ENCODE data around the gene OSBP2. TPM values are rescaled to one million over a fixed set of nuclear protein-coding genes. Genes with fewer than 3 reads are reported as not detected.
"Not testable (repeated sequence)": the region's sequence is repeated elsewhere in the genome, so short reads cannot be mapped to it uniquely, and the experiment has no call there.

OSBP2 gene
- total RNA-seq, 1 experiment from 2014 or later, result 9.3 TPM

- no peaks in the 10 kb centered on the region for H3K36me3 ChIP-seq
- no peaks in the 10 kb centered on the region for H3K9me3 ChIP-seq
- H3K27me3 ChIP-seq, result no peaks in the 10 kb centered on the region
- no peak overlapping the region for H3K4me3 ChIP-seq
- DNase-seq, result no peak
Measured at GRCh38 chr22:30773919-30774318, 79.2 kb downstream of the OSBP2 start.

- Histone ChIP-seq H3K27me3 (no peaks in the 10 kb centered on the region), H3K4me3 (no peak overlapping the region), H3K36me3 (no peaks in the 10 kb centered on the region), H3K9me3 (no peaks in the 10 kb centered on the region)
- DNase-seq, result no peak
Measured at GRCh38 chr22:30774566-30774965, 79.9 kb downstream of the OSBP2 start.

- no peak overlapping the region for H3K4me3 ChIP-seq
- no peaks in the 10 kb centered on the region for H3K27me3 ChIP-seq
- DNase-seq, result no peak
- H3K9me3 ChIP-seq, result no peaks in the 10 kb centered on the region
- no peaks in the 10 kb centered on the region for H3K36me3 ChIP-seq
Measured at GRCh38 chr22:30776476-30776875, 81.8 kb downstream of the OSBP2 start.

- H3K4me3 ChIP-seq, H3K27me3 ChIP-seq, H3K9me3 ChIP-seq, DNase-seq, H3K36me3 ChIP-seq: not testable (repeated sequence)
Measured at GRCh38 chr22:30777146-30777545, 82.5 kb downstream of the OSBP2 start.

DNA sequence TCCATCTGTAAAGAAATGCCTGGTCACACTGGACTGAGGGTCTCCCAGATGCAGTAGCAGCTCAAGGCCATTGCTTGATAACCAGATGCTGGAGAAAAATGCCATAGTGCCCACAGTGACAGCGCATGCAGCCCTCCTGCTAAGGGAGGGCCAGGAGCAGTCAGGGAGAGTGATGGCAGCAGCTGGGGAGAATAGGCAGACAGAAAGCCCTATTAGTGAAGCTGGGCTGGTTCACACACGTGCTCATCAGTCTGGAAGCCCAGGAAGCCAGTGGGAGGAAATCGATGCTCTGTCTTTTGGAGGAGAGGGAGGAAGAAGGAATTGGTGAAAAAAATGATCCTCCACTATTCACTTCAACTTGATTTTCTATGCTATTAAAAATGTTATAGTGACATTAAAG, 82.9 kb downstream of the OSBP2 start:
- DNase-seq, result no peak
- no peaks in the 10 kb centered on the region for H3K36me3 ChIP-seq
- H3K9me3 ChIP-seq, result no peaks in the 10 kb centered on the region
- H3K4me3 ChIP-seq, result no peak overlapping the region
- no peaks in the 10 kb centered on the region for H3K27me3 ChIP-seq

DNA sequence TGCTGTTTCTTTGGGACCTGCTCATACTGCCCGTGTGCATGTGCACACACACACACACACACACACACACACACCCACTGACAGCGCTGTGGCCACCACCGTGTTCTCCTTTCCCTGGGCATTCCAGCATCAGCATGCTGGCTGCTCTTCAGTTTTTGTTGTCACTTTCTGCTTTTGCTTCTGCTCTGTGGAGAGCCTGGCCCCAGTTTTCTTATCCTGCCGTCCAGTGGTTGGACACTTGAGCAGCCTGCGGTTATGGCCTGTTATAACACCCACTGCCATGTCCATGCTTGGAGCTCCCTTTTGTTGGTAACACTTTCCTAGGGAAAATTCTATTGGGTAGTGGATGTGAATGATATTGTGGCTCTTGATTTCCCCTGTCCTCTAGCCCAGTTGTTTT, 83.6 kb downstream of the OSBP2 start:
- DNase-seq, result no peak
- Histone ChIP-seq H3K27me3 (no peaks in the 10 kb centered on the region), H3K9me3 (no peaks in the 10 kb centered on the region), H3K36me3 (no peaks in the 10 kb centered on the region), H3K4me3 (no peak overlapping the region)

GRCh38 chr22:30780026-30780425, 85.4 kb downstream of the OSBP2 start:
- no peak for DNase-seq
- Histone ChIP-seq H3K9me3 (no peaks in the 10 kb centered on the region), H3K27me3 (no peaks in the 10 kb centered on the region), H3K4me3 (no peak overlapping the region), H3K36me3 (no peaks in the 10 kb centered on the region)

DNA sequence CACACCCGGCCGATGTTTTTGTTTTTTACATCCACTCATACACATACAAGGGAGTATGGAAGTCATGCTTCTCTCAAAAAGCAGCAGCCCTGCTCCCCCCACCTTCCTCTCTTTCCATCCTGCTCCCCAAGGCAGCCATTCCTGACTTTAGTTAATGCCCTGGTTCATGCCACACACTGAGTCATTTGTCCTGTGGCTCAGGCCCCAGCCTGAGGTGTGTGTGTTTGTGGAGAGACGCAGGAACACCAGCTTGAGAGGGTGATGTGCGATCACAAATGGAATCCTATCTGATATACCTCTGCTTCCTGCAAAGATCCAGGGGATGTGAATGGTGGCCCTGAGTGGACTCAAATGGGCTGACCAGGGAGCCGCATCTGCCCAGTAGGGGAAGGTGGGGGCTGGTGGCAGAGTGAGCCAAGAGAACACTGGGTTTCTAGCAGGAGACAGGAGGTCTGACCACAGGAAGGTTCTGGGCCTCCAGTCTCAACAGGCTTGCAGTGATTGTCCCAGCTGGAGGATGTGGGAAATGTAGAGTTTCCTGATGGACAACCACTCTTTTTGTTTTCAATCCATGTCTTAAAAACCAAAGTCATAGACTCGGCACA, 86.7 kb downstream of the OSBP2 start:
- DNase-seq, result peak; percentile 17
- no peak overlapping the region for H3K4me3 ChIP-seq
- no peaks in the 10 kb centered on the region for H3K9me3 ChIP-seq
- H3K27me3 ChIP-seq, result no peaks in the 10 kb centered on the region
- H3K36me3 ChIP-seq, result no peaks in the 10 kb centered on the region

- no peak overlapping the region for H3K4me3 ChIP-seq
Measured at GRCh38 chr22:30782613-30783012, 87.9 kb downstream of the OSBP2 start.

DNA sequence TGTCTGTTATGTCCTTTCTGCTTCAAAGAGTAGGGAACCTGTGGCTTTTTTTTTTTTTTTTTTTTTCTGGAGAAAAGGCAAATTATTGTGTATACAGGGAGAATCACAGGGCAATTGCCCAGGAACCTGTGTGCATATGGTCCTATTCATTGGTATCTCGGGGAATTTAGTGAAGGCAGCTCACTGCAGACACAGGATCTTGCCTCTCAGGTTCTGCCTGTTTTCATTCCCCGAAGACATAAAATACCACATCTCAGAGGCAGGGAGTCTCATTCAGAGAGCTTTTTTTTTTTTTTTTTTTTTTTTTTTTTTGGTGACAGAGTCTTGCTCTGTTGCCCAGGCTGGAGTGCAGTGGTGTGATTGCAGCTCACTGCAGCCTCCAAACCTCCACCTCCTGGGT, 88.3 kb downstream of the OSBP2 start:
- Histone ChIP-seq H3K36me3 (no peaks in the 10 kb centered on the region), H3K9me3 (no peaks in the 10 kb centered on the region), H3K4me3 (no peak overlapping the region), H3K27me3 (no peaks in the 10 kb centered on the region)
- DNase-seq, result no peak

More at GRCh38 chr22:30782613-30783012, 87.9 kb downstream of the OSBP2 start:
- DNase-seq, result no peak
- Histone ChIP-seq H3K36me3 (no peaks in the 10 kb centered on the region), H3K27me3 (no peaks in the 10 kb centered on the region), H3K9me3 (no peaks in the 10 kb centered on the region)

DNA sequence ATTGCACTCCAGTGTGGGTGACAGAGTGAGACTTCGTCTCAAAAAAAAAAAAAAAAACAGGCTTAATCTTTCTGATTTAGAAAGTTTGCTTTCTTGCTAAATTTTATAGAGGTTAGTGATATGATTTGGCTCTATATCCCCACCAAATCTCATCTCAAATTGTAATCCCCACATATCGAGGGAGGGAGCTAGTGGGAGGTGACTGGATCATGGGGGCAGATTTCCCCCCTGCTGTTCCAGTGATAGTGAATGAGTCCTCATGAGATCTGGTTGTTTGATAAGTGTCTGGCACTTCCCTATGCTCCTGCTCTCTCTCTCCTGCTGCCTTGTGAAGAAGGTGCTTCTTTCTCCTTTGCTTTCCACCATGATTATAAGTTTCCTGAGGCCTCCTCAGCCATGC, 90.9 kb downstream of the OSBP2 start:
- H3K4me3 ChIP-seq, result no peak overlapping the region
- H3K36me3 ChIP-seq, result no peaks in the 10 kb centered on the region
- H3K27me3 ChIP-seq, result no peaks in the 10 kb centered on the region
- no peak for DNase-seq
- no peaks in the 10 kb centered on the region for H3K9me3 ChIP-seq

GRCh38 chr22:30790366-30790765, 95.7 kb downstream of the OSBP2 start:
- DNase-seq, result no peak
- Histone ChIP-seq H3K4me3 (no peak overlapping the region), H3K27me3 (no peaks in the 10 kb centered on the region), H3K9me3 (peaks cover 5% of the 10 kb centered on the region; the same call in 1 of the 2 replicates), H3K36me3 (no peaks in the 10 kb centered on the region)

GRCh38 chr22:30792456-30792855, 97.8 kb downstream of the OSBP2 start:
- Histone ChIP-seq H3K36me3 (no peaks in the 10 kb centered on the region), H3K9me3 (peaks cover 7% of the 10 kb centered on the region; the same call in 1 of the 2 replicates), H3K27me3 (no peaks in the 10 kb centered on the region), H3K4me3 (no peak overlapping the region)
- no peak for DNase-seq

DNA sequence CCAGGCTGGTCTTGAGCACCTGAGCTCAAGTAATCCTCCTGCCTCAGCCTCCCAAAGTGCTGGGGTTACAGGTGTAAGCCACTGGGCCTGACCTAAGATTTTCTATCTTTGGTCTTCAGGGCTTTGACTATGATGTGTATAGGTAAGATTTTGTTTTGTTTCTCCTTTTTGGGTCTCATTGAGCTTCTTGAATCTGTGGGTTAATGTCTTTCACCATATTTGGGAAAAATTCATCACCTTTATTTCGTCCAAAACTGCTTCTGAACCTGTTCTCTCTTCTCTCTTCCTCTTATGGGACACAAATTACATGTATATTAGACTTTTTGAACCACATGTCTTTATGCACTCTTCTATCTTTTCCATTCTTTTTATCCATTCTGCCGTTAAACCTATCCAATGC, 100.4 kb downstream of the OSBP2 start:
- no peak for DNase-seq
- H3K36me3 ChIP-seq, result no peaks in the 10 kb centered on the region

GRCh38 chr22:30801695-30802094, 107.0 kb downstream of the OSBP2 start:
- Histone ChIP-seq H3K27me3 (no peaks in the 10 kb centered on the region), H3K4me3 (no peak overlapping the region), H3K36me3 (peaks cover 3% of the 10 kb centered on the region; the same call in 1 of the 2 replicates), H3K9me3 (no peaks in the 10 kb centered on the region)
- DNase-seq, result no peak

More for the DNA sequence above, 100.4 kb downstream of the OSBP2 start:
- Histone ChIP-seq H3K4me3 (no peak overlapping the region), H3K9me3 (peaks cover 7% of the 10 kb centered on the region; the same call in 1 of the 2 replicates), H3K27me3 (no peaks in the 10 kb centered on the region)

GRCh38 chr22:30802202-30803166, 107.8 kb downstream of the OSBP2 start:
- H3K27me3 ChIP-seq, result no peaks in the 10 kb centered on the region
- no peaks in the 10 kb centered on the region for H3K9me3 ChIP-seq
- peak overlapping the region; percentile 34 for H3K4me3 ChIP-seq
- peak; percentile 90 for DNase-seq
- peaks cover 3% of the 10 kb centered on the region; the same call in 1 of the 2 replicates for H3K36me3 ChIP-seq

- Histone ChIP-seq H3K27me3 (no peaks in the 10 kb centered on the region), H3K36me3 (peaks cover 3% of the 10 kb centered on the region; the same call in 1 of the 2 replicates), H3K9me3 (no peaks in the 10 kb centered on the region), H3K4me3 (no peak overlapping the region)
- no peak for DNase-seq
Measured at GRCh38 chr22:30803679-30804078, 109.0 kb downstream of the OSBP2 start.

All from MG63 (cell line).